Epithelial cell of proximal tubule (primary cell): ENCODE data around the gene TNIK. TPM values are rescaled to one million over a fixed set of nuclear protein-coding genes. Genes with fewer than 3 reads are reported as not detected.

Experiments
- DNase-seq: peaks from one replicate; pipeline ENCODE4 v3.0.0-alpha.2; 2011; ENCODE audit warnings: low read depth
- H3K4me3 ChIP-seq: 2 replicates; pipeline ENCODE4 v1.5.1; 2011; ENCODE audit warnings: low read depth, mild to moderate bottlenecking, low read length
- total RNA-seq: library from RNA; depleted of rRNA; stranded (reverse); fragments of >200 nt; gene quantifications from 2 replicates; pipeline ENCODE4 v1.2.3, GENCODE V29; 2015
- TF ChIP-seq, protein P1 (sequence below): conservative IDR thresholded peaks from 2 replicates; pipeline ENCODE4 v1.5.1; 2012; ENCODE audit warnings: low read depth, mild to moderate bottlenecking, low read length

Gene TNIK
- total RNA-seq, 1 donor from 2014 or later, result 11.8 TPM

- TF ChIP-seq, protein P1, sequence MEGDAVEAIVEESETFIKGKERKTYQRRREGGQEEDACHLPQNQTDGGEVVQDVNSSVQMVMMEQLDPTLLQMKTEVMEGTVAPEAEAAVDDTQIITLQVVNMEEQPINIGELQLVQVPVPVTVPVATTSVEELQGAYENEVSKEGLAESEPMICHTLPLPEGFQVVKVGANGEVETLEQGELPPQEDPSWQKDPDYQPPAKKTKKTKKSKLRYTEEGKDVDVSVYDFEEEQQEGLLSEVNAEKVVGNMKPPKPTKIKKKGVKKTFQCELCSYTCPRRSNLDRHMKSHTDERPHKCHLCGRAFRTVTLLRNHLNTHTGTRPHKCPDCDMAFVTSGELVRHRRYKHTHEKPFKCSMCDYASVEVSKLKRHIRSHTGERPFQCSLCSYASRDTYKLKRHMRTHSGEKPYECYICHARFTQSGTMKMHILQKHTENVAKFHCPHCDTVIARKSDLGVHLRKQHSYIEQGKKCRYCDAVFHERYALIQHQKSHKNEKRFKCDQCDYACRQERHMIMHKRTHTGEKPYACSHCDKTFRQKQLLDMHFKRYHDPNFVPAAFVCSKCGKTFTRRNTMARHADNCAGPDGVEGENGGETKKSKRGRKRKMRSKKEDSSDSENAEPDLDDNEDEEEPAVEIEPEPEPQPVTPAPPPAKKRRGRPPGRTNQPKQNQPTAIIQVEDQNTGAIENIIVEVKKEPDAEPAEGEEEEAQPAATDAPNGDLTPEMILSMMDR, result no peak
- H3K4me3 ChIP-seq, result no peak overlapping the region
- DNase-seq, result no peak
These were observed 29.1 kb upstream of the TNIK start for GRCh38 chr3:171489348-171489747.

- H3K4me3 ChIP-seq, result no peak overlapping the region
- TF ChIP-seq, protein P1, result no peak
- DNase-seq, result no peak
These were observed 28.3 kb upstream of the TNIK start for GRCh38 chr3:171488479-171488878.

DNA sequence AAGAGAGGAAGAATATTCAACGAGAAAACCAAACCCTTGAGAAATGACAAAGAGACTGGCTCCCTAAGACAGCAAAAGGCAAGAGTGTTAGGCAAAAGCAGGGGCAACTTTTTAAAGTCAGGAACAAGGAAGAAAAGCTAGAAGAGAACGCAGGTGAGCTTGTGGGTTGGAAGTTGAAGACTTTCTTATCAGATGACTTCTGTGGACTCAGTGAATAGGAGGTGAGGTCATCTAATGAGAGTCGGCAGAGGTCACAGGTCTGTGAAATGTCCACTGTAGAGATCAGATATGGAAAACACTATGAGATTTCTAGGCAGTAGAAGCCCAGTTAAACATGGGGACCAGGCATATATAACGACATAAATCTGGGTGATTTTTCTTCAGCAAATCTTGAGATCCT lies 27.2 kb upstream of the TNIK start:
- TF ChIP-seq, protein P1, result no peak
- no peak for DNase-seq

GRCh38 chr3:171485338-171485737 lies 25.1 kb upstream of the TNIK start:
- TF ChIP-seq, protein P1, result no peak
- no peak for DNase-seq

More for the DNA sequence above, 27.2 kb upstream of the TNIK start:
- H3K4me3 ChIP-seq, result no peak overlapping the region

GRCh38 chr3:171481011-171481410 lies 20.8 kb upstream of the TNIK start:
- no peak for DNase-seq
- TF ChIP-seq, protein P1, result no peak

More at GRCh38 chr3:171485338-171485737, 25.1 kb upstream of the TNIK start:
- H3K4me3 ChIP-seq, result no peak overlapping the region

DNA sequence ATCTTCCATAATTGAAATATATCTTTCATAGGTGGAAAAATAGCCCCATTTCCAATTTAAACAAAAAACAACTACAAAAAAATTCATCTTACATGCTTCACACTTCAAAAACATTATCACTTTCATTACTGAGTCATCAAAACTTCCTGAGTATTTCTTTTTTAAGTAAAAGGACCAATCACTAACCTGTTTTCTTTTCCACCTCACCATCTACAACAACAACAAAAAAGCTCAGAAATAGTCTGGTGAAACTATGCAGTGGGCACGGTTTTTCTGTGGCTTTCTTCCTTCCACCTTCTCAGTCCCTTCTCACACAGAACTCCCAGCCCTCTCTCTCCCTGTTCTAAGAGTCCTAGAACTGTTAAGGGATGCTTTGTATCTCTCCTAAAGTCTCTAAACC lies 20.3 kb upstream of the TNIK start:
- no peak for DNase-seq
- TF ChIP-seq, protein P1, result no peak
- no peak overlapping the region for H3K4me3 ChIP-seq

More at GRCh38 chr3:171481011-171481410, 20.8 kb upstream of the TNIK start:
- H3K4me3 ChIP-seq, result no peak overlapping the region

GRCh38 chr3:171476532-171477102 lies 16.4 kb upstream of the TNIK start:
- no peak overlapping the region for H3K4me3 ChIP-seq
- TF ChIP-seq, protein P1, result no peak
- no peak for DNase-seq
